T-helper 1 cell treated with Interleukin-12 subunit alpha and Interleukin-12 subunit beta and Interleukin-4 antibody, amounts not matched to agents 30 μg/mL and 1 μg/mL, for 36 hours (primary cell): ENCODE measurements around the gene NUP98.
"Not testable (repeated sequence)": the region's sequence is repeated elsewhere in the genome, so short reads cannot be mapped to it uniquely, and the experiment has no call there.

ENCODE experiments used
- H3K27ac Mint-ChIP-seq: one replicate; pipeline ENCODE4 v1.8.0; 2021; ENCODE audit warnings: mild to moderate bottlenecking, mixed read lengths
- H3K27me3 Mint-ChIP-seq: one replicate; pipeline ENCODE4 v1.8.0; 2021; ENCODE audit warnings: low read depth, mixed read lengths
- H3K36me3 Mint-ChIP-seq: one replicate; pipeline ENCODE4 v1.8.0; 2021; ENCODE audit warnings: low read depth, mixed read lengths
- H3K4me1 Mint-ChIP-seq: one replicate; pipeline ENCODE4 v1.8.0; 2021; ENCODE audit warnings: low read depth, mixed read lengths
- H3K4me3 Mint-ChIP-seq: one replicate; pipeline ENCODE4 v1.8.0; 2021; ENCODE audit warnings: mild to moderate bottlenecking, moderate library complexity, mixed read lengths
- H3K9me3 Mint-ChIP-seq: one replicate; pipeline ENCODE4 v1.8.0; 2021; ENCODE audit warnings: mixed read lengths

The NUP98 gene

GRCh38 chr11:3671334-3672254 is 125.8 kb downstream of the NUP98 start, which contains the start of gene CHRNA10:
CHRNA10 (minus strand) TSS chr11:3671384; CDS start chr11:3671312, 72 bp downstream.
- no peak within 1 kb of the TSS for H3K27ac Mint-ChIP-seq
- H3K4me3 Mint-ChIP-seq = no peak within 1 kb of the TSS
- H3K36me3 Mint-ChIP-seq = peaks cover 21% of the 10 kb centered on the region
- H3K27me3 Mint-ChIP-seq = no peaks in the 10 kb centered on the region
- no peaks in the 10 kb centered on the region for H3K9me3 Mint-ChIP-seq
- peaks cover 3% of the 10 kb centered on the region for H3K4me1 Mint-ChIP-seq

- Mint-ChIP-seq H3K4me3 (no peak overlapping the region), H3K4me1 (no peaks in the 10 kb centered on the region), H3K27me3 (no peaks in the 10 kb centered on the region), H3K27ac (no peak overlapping the region), H3K9me3 (no peaks in the 10 kb centered on the region), H3K36me3 (peaks cover 17% of the 10 kb centered on the region)
Measured at GRCh38 chr11:3669742-3670183, 127.6 kb downstream of the NUP98 start.

DNA sequence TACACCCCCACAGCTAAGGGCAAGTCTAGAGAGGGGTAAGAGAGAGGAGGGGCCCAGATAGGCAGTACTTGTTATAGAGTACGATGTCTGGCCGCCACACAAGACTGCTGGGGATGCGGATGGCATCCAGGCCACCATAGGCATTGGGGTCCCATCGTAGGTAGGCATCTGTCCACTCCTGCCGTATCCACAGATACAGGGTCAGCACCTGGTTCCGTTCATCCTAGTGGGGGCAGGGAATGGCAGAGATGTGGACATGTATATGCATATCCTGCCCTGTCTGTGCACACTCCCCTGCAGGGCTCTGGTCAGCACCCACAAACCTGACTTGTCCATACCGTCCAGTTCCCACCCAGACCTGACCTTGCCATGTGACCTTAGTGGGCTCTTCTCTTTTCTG is 128.2 kb downstream of the NUP98 start:
- Mint-ChIP-seq H3K4me3 (no peak overlapping the region), H3K27ac (no peak overlapping the region), H3K4me1 (no peaks in the 10 kb centered on the region), H3K27me3 (no peaks in the 10 kb centered on the region), H3K9me3 (no peaks in the 10 kb centered on the region), H3K36me3 (peaks cover 19% of the 10 kb centered on the region)

DNA sequence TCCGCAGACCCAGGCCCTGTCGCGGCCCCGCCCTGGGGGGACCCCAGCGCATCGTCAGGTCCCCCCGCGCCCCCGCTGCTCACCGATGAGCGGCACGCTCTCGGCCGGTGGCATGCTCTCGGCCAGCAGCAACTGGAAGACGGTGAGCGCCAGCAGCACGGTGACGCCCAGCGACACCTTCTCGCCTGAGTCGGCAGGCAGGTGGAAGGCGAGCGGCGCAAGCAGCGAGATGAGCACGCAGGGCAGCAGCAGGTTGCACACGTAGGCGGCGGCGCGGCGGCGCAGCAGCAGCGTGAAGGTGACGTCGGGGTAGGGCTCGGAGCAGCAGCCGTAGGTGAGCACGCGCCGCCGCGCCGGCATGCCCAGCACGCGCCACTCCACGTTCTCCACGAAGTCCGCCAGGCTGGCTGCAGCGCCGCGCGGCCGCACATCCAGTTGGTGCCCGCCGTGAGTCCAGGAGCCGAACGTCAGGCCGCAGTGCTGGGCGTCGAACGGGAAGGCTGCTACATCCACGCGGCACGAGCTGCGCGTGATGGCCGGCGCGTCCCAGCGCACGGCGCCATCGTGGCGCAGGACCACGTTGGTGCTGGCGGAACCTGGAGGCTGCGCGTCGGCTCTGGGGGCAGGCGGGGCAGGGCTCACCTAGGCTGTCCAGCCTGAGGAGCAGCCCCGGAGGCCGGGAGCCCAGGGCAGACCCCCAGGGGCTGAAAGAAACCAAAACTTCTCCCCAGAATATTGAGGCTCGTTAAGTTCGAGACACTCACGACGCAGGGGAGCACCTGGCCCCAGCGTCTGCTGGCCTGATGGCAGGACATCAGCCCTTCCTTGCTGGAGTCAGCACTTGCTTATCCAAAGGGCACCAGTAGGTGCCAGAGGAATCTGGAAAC is 130.0 kb downstream of the NUP98 start:
- no peaks in the 10 kb centered on the region for H3K4me1 Mint-ChIP-seq
- no peak overlapping the region for H3K4me3 Mint-ChIP-seq
- peaks cover 21% of the 10 kb centered on the region for H3K36me3 Mint-ChIP-seq
- no peaks in the 10 kb centered on the region for H3K27me3 Mint-ChIP-seq
- no peaks in the 10 kb centered on the region for H3K9me3 Mint-ChIP-seq
- no peak overlapping the region for H3K27ac Mint-ChIP-seq

- Mint-ChIP-seq H3K9me3 (no peaks in the 10 kb centered on the region), H3K36me3 (peaks cover 17% of the 10 kb centered on the region), H3K4me1 (no peaks in the 10 kb centered on the region), H3K4me3 (no peak overlapping the region), H3K27ac (no peak overlapping the region), H3K27me3 (no peaks in the 10 kb centered on the region)
Measured at GRCh38 chr11:3666023-3666530, 131.3 kb downstream of the NUP98 start.

DNA sequence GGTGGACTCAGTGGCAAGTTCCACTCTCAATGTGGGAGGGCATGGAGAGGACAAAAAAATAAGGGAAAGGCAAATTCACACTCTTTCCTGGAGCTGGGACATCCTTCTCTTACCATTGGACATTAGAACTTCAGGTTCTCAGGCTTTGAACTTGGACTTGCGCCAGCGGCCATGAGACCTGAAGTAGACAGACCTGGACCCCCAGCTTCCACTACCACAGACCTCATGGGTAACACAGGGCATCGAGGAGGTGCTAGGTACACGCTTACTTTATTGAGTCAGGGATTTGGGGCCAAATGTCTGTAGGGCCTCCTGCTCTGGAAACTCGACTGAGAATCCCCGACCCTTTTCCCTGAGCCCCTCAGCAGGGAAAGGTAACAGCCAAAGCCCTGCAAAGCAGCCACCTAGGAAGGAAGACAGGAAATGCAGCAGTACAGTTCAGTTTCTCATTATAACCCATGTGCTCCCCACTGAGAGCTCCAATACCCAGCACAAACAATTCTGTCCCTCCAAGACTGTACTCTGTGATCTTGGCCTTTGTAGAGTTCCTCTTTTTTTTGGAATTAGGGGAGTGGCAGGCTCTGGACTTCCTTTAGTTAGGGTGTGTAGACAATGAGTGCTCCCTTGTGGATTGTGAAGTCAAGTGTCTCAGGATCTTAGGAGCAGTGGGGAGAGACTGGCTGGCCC is 131.9 kb downstream of the NUP98 start:
- peaks cover 15% of the 10 kb centered on the region for H3K36me3 Mint-ChIP-seq
- no peak overlapping the region for H3K27ac Mint-ChIP-seq
- H3K4me1 Mint-ChIP-seq = no peaks in the 10 kb centered on the region
- no peaks in the 10 kb centered on the region for H3K9me3 Mint-ChIP-seq
- no peaks in the 10 kb centered on the region for H3K27me3 Mint-ChIP-seq
- no peak overlapping the region for H3K4me3 Mint-ChIP-seq

DNA sequence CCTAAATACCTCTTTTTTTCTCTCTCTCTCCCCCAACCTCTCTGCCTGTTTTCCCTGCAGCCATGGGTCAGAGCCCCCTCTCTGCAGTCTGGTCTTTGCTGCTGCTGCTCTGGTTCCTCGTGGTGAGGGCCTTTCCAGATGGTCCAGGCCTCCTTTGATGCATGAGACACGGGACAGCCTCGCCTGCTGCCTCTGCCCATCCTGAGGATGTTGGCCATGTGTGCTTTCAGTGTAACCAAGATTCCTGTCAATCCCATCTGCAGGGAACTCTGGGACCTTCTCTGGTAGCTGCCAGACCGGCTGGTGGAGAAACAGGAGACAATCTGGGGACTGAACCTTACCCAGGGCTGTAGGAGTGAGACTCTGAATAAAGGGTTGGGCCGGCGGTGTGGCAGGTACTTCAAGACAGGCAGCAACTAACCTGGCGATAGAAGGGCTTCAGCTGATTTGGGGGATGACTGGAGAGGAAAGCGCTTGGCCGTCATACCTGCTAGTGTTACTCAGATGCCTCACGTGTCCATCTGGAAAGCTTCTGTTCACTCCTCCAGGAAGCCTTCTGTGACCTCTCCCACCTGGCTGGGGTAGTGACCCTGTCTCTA is 133.2 kb downstream of the NUP98 start:
- Mint-ChIP-seq H3K36me3 (peaks cover 13% of the 10 kb centered on the region), H3K4me3 (no peak overlapping the region), H3K9me3 (no peaks in the 10 kb centered on the region), H3K27ac (no peak overlapping the region), H3K27me3 (no peaks in the 10 kb centered on the region), H3K4me1 (no peaks in the 10 kb centered on the region)

DNA sequence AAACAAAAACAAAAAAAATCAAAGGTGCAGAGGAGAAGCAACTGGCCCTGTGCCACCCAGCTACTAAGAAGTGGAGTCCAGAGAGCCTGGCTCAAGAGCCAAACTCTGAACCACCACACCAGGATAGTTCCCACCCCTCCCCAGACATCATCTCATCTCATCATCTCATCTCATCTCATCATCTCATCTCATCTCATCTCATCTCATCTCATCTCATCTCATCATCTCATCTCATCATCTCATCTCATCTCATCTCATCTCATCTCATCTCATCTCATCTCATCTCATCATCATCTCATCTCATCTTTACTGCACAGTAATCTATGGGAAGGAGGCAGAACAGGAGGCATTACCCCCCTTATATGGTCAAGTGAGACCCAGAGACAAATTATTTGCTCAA is 134.5 kb downstream of the NUP98 start:
- H3K4me1 Mint-ChIP-seq = no peaks in the 10 kb centered on the region
- peaks cover 13% of the 10 kb centered on the region for H3K36me3 Mint-ChIP-seq
- peaks cover 5% of the 10 kb centered on the region for H3K27me3 Mint-ChIP-seq
- H3K9me3 Mint-ChIP-seq = no peaks in the 10 kb centered on the region
- no peak overlapping the region for H3K27ac Mint-ChIP-seq
- no peak overlapping the region for H3K4me3 Mint-ChIP-seq

DNA sequence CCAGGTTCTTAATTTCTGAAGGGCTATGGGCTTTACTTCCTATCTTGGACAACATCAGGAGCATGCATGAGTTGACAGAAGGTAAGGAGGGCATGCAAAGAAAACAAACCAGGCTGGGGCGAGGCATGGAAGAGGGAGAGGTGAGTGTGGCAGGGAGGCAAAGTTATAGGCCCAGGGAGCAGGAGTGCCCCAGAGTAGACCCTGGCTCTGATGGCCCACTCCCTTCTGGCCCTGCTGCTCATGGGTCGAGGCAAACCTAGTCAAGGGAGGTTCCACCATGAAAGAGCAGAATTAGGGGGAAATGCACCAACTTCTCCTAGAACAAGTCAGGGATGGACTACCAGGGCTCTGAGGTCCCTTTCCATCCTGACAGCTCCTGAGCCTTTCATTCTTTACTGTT is 136.4 kb downstream of the NUP98 start:
- Mint-ChIP-seq H3K4me3 (no peak overlapping the region), H3K9me3 (no peaks in the 10 kb centered on the region), H3K27ac (no peak overlapping the region), H3K27me3 (peaks cover 5% of the 10 kb centered on the region), H3K36me3 (peaks cover 13% of the 10 kb centered on the region), H3K4me1 (no peaks in the 10 kb centered on the region)

GRCh38 chr11:3659595-3660515 is 137.5 kb downstream of the NUP98 start:
- Mint-ChIP-seq H3K9me3 (no peaks in the 10 kb centered on the region), H3K27ac (no peak overlapping the region), H3K36me3 (peaks cover 10% of the 10 kb centered on the region), H3K4me3 (no peak overlapping the region), H3K27me3 (peaks cover 5% of the 10 kb centered on the region), H3K4me1 (no peaks in the 10 kb centered on the region)

DNA sequence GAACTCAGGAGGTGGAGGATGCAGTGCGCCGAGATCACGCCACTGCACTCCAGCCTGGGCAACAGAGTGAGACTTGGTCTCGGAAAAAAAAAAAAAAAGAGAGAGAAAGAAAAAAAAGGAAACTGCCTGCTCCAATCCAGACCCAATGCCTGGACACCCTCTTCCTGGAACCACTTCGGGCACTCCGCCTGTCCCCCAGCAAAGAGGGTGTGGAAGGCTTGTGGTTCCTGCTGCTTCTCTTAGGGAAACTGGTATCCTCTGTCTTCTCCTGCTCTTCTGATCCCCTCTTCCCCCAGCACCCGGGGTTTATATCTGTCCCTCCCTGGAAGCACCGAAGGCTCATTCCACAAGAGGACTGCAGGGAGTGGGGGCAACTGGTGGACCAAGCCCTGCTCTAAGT is 139.1 kb downstream of the NUP98 start:
- H3K9me3 Mint-ChIP-seq = no peaks in the 10 kb centered on the region
- peaks cover 5% of the 10 kb centered on the region for H3K27me3 Mint-ChIP-seq
- H3K36me3 Mint-ChIP-seq = peaks cover 2% of the 10 kb centered on the region
- H3K4me3 Mint-ChIP-seq = no peak overlapping the region
- no peak overlapping the region for H3K27ac Mint-ChIP-seq
- no peaks in the 10 kb centered on the region for H3K4me1 Mint-ChIP-seq

GRCh38 chr11:3657331-3657730 is 140.0 kb downstream of the NUP98 start:
- H3K27me3 Mint-ChIP-seq, H3K36me3 Mint-ChIP-seq, H3K9me3 Mint-ChIP-seq, H3K4me3 Mint-ChIP-seq, H3K27ac Mint-ChIP-seq, H3K4me1 Mint-ChIP-seq: not testable (repeated sequence)

DNA sequence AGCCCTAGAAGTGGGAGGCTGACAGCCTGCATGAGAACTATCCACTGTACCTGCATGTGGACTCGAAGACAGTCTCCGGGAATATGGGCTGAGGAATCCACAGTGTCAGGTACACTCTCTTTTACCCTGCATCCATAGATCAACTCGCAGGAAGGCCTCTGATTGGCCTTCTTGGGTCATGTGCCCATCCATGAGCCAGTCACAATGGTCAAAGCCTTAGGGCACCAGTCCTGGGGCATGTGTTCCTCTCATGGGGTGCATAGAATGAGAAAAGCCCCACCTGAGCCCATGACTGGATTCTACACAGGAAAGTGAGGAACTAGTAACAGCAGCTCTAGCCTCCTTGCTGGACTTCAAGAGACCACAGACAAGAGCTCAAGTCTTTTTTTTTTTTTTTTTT is 141.8 kb downstream of the NUP98 start:
- no peaks in the 10 kb centered on the region for H3K9me3 Mint-ChIP-seq
- H3K4me3 Mint-ChIP-seq = no peak overlapping the region
- no peaks in the 10 kb centered on the region for H3K4me1 Mint-ChIP-seq
- H3K27me3 Mint-ChIP-seq = peaks cover 12% of the 10 kb centered on the region
- H3K36me3 Mint-ChIP-seq = no peaks in the 10 kb centered on the region
- H3K27ac Mint-ChIP-seq = no peak overlapping the region
